Stimulated activated CD8-positive, alpha-beta memory T cell treated with anti-CD3 and anti-CD28 coated beads, Interleukin-15, amount 100 ng/mL, for 24 hours (primary cell): ENCODE data around the gene CAV3.
A peak's percentile ranks its signal among the peaks of the same experiment; 100 is the strongest.

Experiments
- DNase-seq: peaks from one replicate; pipeline ENCODE4 v3.0.0-alpha.2; 2020; ENCODE audit warnings: low read depth

The CAV3 gene

GRCh38 chr3:8762607-8763377 is 29.2 kb downstream of the CAV3 start:
- no peak for DNase-seq

- DNase-seq: no peak
Observed at GRCh38 chr3:8764528-8764927, 30.9 kb downstream of the CAV3 start.

GRCh38 chr3:8765528-8765927 is 31.9 kb downstream of the CAV3 start:
- DNase-seq: no peak

GRCh38 chr3:8766148-8766547 is 32.5 kb downstream of the CAV3 start:
- no peak for DNase-seq

GRCh38 chr3:8767256-8767666 is 33.7 kb downstream of the CAV3 start:
- no peak for DNase-seq

GRCh38 chr3:8767667-8768363 is 34.2 kb downstream of the CAV3 start:
- DNase-seq: no peak

- DNase-seq: no peak
Observed at GRCh38 chr3:8768364-8769087, 34.9 kb downstream of the CAV3 start.

GRCh38 chr3:8769088-8769822 is 35.7 kb downstream of the CAV3 start, which contains the start of gene OXTR:
OXTR (minus strand) TSS chr3:8769613; CDS start chr3:8768187, 1,426 bp downstream.
- peak; percentile 53 for DNase-seq

GRCh38 chr3:8773941-8774542 is 40.4 kb downstream of the CAV3 start:
- DNase-seq: no peak

GRCh38 chr3:8775181-8775580 is 41.6 kb downstream of the CAV3 start:
- DNase-seq: no peak

GRCh38 chr3:8775602-8776001 is 42.0 kb downstream of the CAV3 start:
- DNase-seq: no peak

- DNase-seq: no peak
Observed at GRCh38 chr3:8776406-8776805, 42.8 kb downstream of the CAV3 start.

- DNase-seq: no peak
Observed at GRCh38 chr3:8777201-8777977, 43.8 kb downstream of the CAV3 start.

- DNase-seq: no peak
Observed at GRCh38 chr3:8777978-8778267, 44.3 kb downstream of the CAV3 start.

GRCh38 chr3:8778475-8778874 is 44.9 kb downstream of the CAV3 start:
- DNase-seq: no peak

GRCh38 chr3:8780279-8780678 is 46.7 kb downstream of the CAV3 start:
- DNase-seq: no peak

GRCh38 chr3:8784676-8785435 is 51.3 kb downstream of the CAV3 start:
- DNase-seq: no peak

GRCh38 chr3:8790529-8790928 is 56.9 kb downstream of the CAV3 start:
- DNase-seq: no peak

GRCh38 chr3:8793242-8793641 is 59.6 kb downstream of the CAV3 start:
- DNase-seq: no peak

- DNase-seq: no peak
Observed at GRCh38 chr3:8794247-8794646, 60.6 kb downstream of the CAV3 start.
